ENCODE data around the gene HSF2. TPM values are rescaled to one million over a fixed set of nuclear protein-coding genes. Genes with fewer than 3 reads are reported as not detected.

Gene HSF2
- total and polyA plus RNA-seq, 2 experiments from 2014 or later = 10.0 to 18.1 TPM

DNA sequence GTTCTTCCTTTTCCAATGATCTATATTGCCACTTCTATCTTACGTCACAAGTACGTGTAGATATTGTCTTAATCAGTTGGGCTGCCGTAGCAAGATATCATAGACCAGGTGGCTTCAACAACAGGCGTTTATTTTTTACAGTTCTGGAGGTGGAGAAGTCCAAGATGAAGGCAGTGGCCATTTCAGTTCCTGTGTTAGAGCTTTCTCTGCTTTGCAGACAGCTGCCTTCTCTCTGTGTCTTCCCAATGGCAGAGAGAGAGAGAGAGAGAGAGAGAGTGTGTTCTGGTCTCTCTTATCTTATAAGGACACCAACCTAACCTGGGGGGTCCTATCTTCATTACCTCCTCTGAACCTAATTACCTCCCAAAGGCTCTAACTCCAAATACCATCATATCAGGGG, 8.3 kb downstream of the HSF2 start (continued):
- TF ChIP-seq, protein P1, sequence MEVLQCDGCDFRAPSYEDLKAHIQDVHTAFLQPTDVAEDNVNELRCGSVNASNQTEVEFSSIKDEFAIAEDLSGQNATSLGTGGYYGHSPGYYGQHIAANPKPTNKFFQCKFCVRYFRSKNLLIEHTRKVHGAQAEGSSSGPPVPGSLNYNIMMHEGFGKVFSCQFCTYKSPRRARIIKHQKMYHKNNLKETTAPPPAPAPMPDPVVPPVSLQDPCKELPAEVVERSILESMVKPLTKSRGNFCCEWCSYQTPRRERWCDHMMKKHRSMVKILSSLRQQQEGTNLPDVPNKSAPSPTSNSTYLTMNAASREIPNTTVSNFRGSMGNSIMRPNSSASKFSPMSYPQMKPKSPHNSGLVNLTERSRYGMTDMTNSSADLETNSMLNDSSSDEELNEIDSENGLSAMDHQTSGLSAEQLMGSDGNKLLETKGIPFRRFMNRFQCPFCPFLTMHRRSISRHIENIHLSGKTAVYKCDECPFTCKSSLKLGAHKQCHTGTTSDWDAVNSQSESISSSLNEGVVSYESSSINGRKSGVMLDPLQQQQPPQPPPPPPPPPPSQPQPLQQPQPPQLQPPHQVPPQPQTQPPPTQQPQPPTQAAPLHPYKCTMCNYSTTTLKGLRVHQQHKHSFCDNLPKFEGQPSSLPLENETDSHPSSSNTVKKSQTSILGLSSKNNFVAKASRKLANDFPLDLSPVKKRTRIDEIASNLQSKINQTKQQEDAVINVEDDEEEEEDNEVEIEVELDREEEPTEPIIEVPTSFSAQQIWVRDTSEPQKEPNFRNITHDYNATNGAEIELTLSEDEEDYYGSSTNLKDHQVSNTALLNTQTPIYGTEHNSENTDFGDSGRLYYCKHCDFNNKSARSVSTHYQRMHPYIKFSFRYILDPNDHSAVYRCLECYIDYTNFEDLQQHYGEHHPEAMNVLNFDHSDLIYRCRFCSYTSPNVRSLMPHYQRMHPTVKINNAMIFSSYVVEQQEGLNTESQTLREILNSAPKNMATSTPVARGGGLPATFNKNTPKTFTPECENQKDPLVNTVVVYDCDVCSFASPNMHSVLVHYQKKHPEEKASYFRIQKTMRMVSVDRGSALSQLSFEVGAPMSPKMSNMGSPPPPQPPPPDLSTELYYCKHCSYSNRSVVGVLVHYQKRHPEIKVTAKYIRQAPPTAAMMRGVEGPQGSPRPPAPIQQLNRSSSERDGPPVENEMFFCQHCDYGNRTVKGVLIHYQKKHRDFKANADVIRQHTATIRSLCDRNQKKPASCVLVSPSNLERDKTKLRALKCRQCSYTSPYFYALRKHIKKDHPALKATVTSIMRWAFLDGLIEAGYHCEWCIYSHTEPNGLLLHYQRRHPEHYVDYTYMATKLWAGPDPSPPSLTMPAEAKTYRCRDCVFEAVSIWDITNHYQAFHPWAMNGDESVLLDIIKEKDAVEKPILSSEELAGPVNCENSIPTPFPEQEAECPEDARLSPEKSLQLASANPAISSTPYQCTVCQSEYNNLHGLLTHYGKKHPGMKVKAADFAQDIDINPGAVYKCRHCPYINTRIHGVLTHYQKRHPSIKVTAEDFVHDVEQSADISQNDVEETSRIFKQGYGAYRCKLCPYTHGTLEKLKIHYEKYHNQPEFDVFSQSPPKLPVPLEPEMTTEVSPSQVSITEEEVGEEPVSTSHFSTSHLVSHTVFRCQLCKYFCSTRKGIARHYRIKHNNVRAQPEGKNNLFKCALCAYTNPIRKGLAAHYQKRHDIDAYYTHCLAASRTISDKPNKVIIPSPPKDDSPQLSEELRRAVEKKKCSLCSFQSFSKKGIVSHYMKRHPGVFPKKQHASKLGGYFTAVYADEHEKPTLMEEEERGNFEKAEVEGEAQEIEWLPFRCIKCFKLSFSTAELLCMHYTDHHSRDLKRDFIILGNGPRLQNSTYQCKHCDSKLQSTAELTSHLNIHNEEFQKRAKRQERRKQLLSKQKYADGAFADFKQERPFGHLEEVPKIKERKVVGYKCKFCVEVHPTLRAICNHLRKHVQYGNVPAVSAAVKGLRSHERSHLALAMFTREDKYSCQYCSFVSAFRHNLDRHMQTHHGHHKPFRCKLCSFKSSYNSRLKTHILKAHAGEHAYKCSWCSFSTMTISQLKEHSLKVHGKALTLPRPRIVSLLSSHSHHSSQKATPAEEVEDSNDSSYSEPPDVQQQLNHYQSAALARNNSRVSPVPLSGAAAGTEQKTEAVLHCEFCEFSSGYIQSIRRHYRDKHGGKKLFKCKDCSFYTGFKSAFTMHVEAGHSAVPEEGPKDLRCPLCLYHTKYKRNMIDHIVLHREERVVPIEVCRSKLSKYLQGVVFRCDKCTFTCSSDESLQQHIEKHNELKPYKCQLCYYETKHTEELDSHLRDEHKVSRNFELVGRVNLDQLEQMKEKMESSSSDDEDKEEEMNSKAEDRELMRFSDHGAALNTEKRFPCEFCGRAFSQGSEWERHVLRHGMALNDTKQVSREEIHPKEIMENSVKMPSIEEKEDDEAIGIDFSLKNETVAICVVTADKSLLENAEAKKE (CRISPR knock-in tag; IDR thresholded peaks at IDR 0.05) = no peak
- TF ChIP-seq, protein P2, sequence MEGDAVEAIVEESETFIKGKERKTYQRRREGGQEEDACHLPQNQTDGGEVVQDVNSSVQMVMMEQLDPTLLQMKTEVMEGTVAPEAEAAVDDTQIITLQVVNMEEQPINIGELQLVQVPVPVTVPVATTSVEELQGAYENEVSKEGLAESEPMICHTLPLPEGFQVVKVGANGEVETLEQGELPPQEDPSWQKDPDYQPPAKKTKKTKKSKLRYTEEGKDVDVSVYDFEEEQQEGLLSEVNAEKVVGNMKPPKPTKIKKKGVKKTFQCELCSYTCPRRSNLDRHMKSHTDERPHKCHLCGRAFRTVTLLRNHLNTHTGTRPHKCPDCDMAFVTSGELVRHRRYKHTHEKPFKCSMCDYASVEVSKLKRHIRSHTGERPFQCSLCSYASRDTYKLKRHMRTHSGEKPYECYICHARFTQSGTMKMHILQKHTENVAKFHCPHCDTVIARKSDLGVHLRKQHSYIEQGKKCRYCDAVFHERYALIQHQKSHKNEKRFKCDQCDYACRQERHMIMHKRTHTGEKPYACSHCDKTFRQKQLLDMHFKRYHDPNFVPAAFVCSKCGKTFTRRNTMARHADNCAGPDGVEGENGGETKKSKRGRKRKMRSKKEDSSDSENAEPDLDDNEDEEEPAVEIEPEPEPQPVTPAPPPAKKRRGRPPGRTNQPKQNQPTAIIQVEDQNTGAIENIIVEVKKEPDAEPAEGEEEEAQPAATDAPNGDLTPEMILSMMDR (conservative IDR thresholded peaks at IDR 0.05; ENCODE audit: low read depth in 2 of 2) = no peak
- no peak for TF ChIP-seq EZH2 (IDR thresholded peaks at IDR 0.05; ENCODE audit: low read depth, unreplicated experiment)
- TF ChIP-seq POLR2AphosphoS5 (IDR thresholded peaks at IDR 0.05; ENCODE audit: low read depth) = no peak

DNA sequence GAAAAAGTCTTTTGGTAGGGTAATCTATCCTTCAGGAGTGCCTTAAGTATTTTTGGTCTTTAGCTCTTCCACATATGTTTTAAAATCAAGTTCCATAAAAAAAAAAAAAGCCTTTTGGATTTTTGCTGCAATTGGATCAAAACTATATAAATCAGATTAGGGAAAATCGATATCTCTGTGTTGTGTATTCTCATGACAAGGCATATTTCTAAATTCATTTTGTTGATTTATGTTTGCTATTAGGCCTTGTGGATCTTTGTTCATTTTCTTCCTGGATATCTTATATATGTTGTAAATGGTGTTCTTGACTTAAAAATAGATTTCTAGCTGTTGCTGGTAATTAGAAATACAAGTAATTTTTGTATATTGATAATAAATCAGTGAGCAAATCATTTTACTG, 8.8 kb downstream of the HSF2 start:
- Histone ChIP-seq H3F3A (replicated peaks; ENCODE audit: low read depth) (no peaks in the 10 kb centered on the region), H3K36me3 (ENCODE audit: insufficient read depth) (no peaks in the 10 kb centered on the region), H3K27ac (ENCODE audit: low read depth) (no peak overlapping the region), H3K4me3 (no peak overlapping the region), H3K9me2 (ENCODE audit: insufficient read depth) (no peaks in the 10 kb centered on the region), H3K4me2 (no peak overlapping the region), H2AFZ (no peak overlapping the region), H3K79me2 (replicated peaks; ENCODE audit: insufficient read depth) (peaks cover 51% of the 10 kb centered on the region), H3K4me1 (ENCODE audit: insufficient read depth) (peaks cover 13% of the 10 kb centered on the region), H4K20me1 (replicated peaks; ENCODE audit: insufficient read depth) (peaks cover 29% of the 10 kb centered on the region), H3K27me3 (ENCODE audit: insufficient read depth) (no peaks in the 10 kb centered on the region)
- no peak overlapping the region for H3K4me3 Mint-ChIP-seq
- DNase-seq (ENCODE audit: low spot score) (no peak), ATAC-seq (no peak)
- no peaks in the 10 kb centered on the region for H3K36me3 Mint-ChIP-seq (ENCODE audit: low read depth)
- no peaks in the 10 kb centered on the region for H3K9me3 Mint-ChIP-seq
- H3K27me3 Mint-ChIP-seq (ENCODE audit: insufficient read depth, low read depth, poor library complexity) = no peaks in the 10 kb centered on the region
- H3K27ac Mint-ChIP-seq = no peak overlapping the region
- peaks cover 24% of the 10 kb centered on the region for H3K4me1 Mint-ChIP-seq
- TF ChIP-seq NANOG (IDR thresholded peaks at IDR 0.05; ENCODE audit: borderline replicate concordance) (no peak), ZNF331 (CRISPR knock-in tag; IDR thresholded peaks at IDR 0.05; ENCODE audit: low read depth) (no peak), STAT1 (IDR thresholded peaks at IDR 0.05; ENCODE audit: unreplicated experiment) (no peak), POLR2AphosphoS5 (IDR thresholded peaks at IDR 0.05; ENCODE audit: low read depth) (no peak), EZH2phosphoT487 (IDR thresholded peaks at IDR 0.05; ENCODE audit: unreplicated experiment) (no peak), JUNB (IDR thresholded peaks at IDR 0.05; ENCODE audit: unreplicated experiment) (no peak)
- TF ChIP-seq, protein P2 (conservative IDR thresholded peaks at IDR 0.05; ENCODE audit: low read depth in 2 of 2) = no peak
